GM12873 (cell line): ENCODE results near the gene SMAP2.

Experiments
- CTCF ChIP-seq: IDR thresholded peaks from 2 replicates; pipeline ENCODE4 v1.5.1; 2012; ENCODE audit warnings: low read depth, mild to moderate bottlenecking, moderate library complexity, low read length, control low read depth; ENCODE audit not compliant: insufficient read depth; ENCODE audit errors: missing control alignments

Gene SMAP2

GRCh38 chr1:40344597-40344996, 28.9 kb upstream of the SMAP2 start:
- peak; percentile 7 for TF ChIP-seq CTCF

GRCh38 chr1:40350391-40350790, 23.1 kb upstream of the SMAP2 start:
- no peak for TF ChIP-seq CTCF

GRCh38 chr1:40351124-40351523, 22.4 kb upstream of the SMAP2 start:
- TF ChIP-seq CTCF: no peak

- no peak for TF ChIP-seq CTCF
Observed at GRCh38 chr1:40352126-40352525, 21.4 kb upstream of the SMAP2 start.

GRCh38 chr1:40353082-40353481, 20.4 kb upstream of the SMAP2 start:
- TF ChIP-seq CTCF: no peak

- no peak for TF ChIP-seq CTCF
Observed at GRCh38 chr1:40357625-40358024, 15.9 kb upstream of the SMAP2 start.

- no peak for TF ChIP-seq CTCF
Observed at GRCh38 chr1:40360631-40361030, 12.9 kb upstream of the SMAP2 start.
